Measurements from ENCODE around the gene MOCS1.

The MOCS1 gene

DNA sequence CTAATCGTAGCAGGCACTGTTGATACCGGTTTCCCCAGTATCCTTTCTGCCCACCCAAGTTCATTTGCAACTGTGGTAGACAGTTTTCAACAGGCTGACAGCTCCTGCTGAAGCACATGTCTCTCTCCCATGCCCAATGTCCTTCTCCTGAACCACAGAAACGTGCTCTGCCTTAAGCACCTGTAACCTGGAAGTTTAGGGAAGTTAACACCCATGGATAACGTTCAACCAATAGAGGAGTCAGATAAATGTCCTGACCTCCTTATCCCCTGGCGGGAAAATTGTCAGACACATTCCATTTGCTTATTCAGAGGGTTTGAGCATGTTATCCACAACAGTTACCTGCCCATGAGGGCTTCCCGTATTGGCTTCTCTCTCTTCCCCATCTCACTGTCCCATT is 29.8 kb upstream of the MOCS1 start:
- TF ChIP-seq, protein P1, sequence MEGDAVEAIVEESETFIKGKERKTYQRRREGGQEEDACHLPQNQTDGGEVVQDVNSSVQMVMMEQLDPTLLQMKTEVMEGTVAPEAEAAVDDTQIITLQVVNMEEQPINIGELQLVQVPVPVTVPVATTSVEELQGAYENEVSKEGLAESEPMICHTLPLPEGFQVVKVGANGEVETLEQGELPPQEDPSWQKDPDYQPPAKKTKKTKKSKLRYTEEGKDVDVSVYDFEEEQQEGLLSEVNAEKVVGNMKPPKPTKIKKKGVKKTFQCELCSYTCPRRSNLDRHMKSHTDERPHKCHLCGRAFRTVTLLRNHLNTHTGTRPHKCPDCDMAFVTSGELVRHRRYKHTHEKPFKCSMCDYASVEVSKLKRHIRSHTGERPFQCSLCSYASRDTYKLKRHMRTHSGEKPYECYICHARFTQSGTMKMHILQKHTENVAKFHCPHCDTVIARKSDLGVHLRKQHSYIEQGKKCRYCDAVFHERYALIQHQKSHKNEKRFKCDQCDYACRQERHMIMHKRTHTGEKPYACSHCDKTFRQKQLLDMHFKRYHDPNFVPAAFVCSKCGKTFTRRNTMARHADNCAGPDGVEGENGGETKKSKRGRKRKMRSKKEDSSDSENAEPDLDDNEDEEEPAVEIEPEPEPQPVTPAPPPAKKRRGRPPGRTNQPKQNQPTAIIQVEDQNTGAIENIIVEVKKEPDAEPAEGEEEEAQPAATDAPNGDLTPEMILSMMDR (IDR thresholded peaks at IDR 0.05; ENCODE audit: low read depth, low read length): no peak
- TF ChIP-seq MYC (IDR thresholded peaks at IDR 0.05; ENCODE audit: low read depth, low read length) (no peak), POLR2A (IDR thresholded peaks at IDR 0.05; ENCODE audit: extremely low read depth, insufficient read length) (no peak)
- TF ChIP-seq, protein P2, sequence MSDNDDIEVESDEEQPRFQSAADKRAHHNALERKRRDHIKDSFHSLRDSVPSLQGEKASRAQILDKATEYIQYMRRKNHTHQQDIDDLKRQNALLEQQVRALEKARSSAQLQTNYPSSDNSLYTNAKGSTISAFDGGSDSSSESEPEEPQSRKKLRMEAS (IDR thresholded peaks at IDR 0.05; ENCODE audit: low read depth, low read length): no peak

DNA sequence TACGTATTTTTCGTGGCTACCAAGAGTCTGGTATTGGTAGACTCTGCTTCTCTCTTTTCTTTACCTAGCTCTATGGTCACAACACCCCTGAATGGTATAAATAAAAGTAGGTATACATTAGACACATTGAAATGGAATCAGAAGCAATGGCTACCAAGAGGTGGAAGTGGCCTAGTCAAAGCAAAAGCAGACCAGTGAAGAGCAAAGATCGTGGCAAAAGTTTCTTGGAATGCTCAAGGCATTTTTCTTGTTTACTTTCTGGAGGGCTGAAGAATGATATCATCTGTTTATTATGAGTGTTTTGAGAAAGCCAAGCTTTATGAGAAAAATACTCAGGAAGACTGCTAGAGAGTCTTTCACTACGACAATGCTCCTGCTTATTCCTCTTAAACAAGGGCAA is 28.6 kb upstream of the MOCS1 start:
- TF ChIP-seq POLR2A (IDR thresholded peaks at IDR 0.05; ENCODE audit: extremely low read depth, insufficient read length): no peak
- TF ChIP-seq, protein P1 (IDR thresholded peaks at IDR 0.05; ENCODE audit: low read depth, low read length): no peak
- TF ChIP-seq, protein P2 (IDR thresholded peaks at IDR 0.05; ENCODE audit: low read depth, low read length): no peak
- TF ChIP-seq MYC (IDR thresholded peaks at IDR 0.05; ENCODE audit: low read depth, low read length): no peak
- no peak overlapping the region for H3K4me3 ChIP-seq (ENCODE audit: low read depth, low read length)
- DNase-seq (ENCODE audit: low read depth): no peak

More for the DNA sequence above, 29.8 kb upstream of the MOCS1 start:
- DNase-seq (ENCODE audit: low read depth): no peak
- no peak overlapping the region for H3K4me3 ChIP-seq (ENCODE audit: low read depth, low read length)

DNA sequence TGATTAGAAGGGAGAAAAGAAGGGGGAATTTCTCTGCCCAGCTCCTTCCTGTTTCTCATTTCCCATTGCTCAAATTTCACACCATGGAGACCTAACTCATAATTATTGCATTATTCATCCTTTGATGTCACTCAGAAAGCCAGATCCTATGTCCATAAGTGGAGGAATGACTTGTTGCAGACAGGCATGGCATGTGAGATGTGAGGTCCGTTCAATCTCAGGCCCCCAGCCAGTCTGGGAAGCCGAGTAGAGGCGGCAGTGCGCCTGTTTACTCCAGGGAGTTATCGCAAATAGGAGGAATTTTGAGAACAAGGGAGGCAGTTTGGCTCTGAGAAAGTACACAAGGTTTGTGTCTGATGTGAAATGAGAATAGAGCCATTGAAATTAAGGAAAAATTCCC is 26.9 kb upstream of the MOCS1 start:
- H3K4me3 ChIP-seq (ENCODE audit: low read depth, low read length): no peak overlapping the region
- no peak for TF ChIP-seq MYC (IDR thresholded peaks at IDR 0.05; ENCODE audit: low read depth, low read length)
- TF ChIP-seq, protein P2 (IDR thresholded peaks at IDR 0.05; ENCODE audit: low read depth, low read length): no peak
- TF ChIP-seq, protein P1 (IDR thresholded peaks at IDR 0.05; ENCODE audit: low read depth, low read length): no peak
- no peak for TF ChIP-seq POLR2A (IDR thresholded peaks at IDR 0.05; ENCODE audit: extremely low read depth, insufficient read length)
- DNase-seq (ENCODE audit: low read depth): no peak

DNA sequence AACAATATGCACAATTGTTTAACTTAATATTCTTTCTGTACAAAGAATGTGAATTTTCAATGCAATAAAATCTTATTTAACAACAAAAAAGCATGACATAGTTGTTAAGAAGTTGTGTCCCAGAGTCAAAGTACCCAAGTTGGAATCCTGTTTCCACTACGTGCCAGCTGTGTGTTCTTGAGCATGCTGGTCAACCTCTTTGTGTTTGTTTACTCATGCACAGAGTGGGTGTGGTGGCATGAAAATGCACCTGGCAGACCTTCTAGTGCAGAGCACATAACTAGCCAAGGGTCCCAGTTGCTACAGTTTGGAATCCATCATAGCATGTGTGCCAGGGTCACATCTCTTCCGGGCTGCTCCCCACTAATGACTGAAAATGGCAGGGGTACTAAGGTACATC is 24.7 kb upstream of the MOCS1 start:
- no peak for TF ChIP-seq MYC (IDR thresholded peaks at IDR 0.05; ENCODE audit: low read depth, low read length)
- no peak for TF ChIP-seq POLR2A (IDR thresholded peaks at IDR 0.05; ENCODE audit: extremely low read depth, insufficient read length)
- TF ChIP-seq, protein P1 (IDR thresholded peaks at IDR 0.05; ENCODE audit: low read depth, low read length): no peak
- TF ChIP-seq, protein P2 (IDR thresholded peaks at IDR 0.05; ENCODE audit: low read depth, low read length): no peak
- no peak overlapping the region for H3K4me3 ChIP-seq (ENCODE audit: low read depth, low read length)
- no peak for DNase-seq (ENCODE audit: low read depth)

DNA sequence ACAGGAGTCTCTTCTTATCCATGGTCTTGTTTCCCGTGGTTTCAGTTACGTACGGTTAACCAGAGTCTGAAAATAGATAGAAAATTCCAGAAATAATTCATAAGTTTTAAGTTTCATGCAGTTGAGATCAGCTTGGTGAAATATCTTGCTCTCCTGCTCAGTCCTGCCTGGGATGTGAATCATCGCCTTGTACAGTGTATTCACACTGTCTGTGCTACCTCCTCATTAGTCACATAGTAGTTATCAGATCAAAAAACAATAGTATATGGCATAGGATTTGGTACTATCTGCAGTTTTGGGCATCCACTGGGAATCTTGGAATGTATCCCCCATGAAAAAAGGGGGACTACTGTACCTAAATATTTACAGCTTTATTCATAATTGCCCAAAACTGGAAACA is 22.7 kb upstream of the MOCS1 start:
- no peak for DNase-seq (ENCODE audit: low read depth)
- H3K4me3 ChIP-seq (ENCODE audit: low read depth, low read length): no peak overlapping the region
- TF ChIP-seq, protein P1 (IDR thresholded peaks at IDR 0.05; ENCODE audit: low read depth, low read length): no peak
- no peak for TF ChIP-seq POLR2A (IDR thresholded peaks at IDR 0.05; ENCODE audit: extremely low read depth, insufficient read length)
- no peak for TF ChIP-seq MYC (IDR thresholded peaks at IDR 0.05; ENCODE audit: low read depth, low read length)
- TF ChIP-seq, protein P2 (IDR thresholded peaks at IDR 0.05; ENCODE audit: low read depth, low read length): no peak

Data from NB4 (cell line).